ENCODE measurements around the gene ALS2CL. TPM values are rescaled to one million over a fixed set of nuclear protein-coding genes. Genes with fewer than 3 reads are reported as not detected.

Gene ALS2CL
- total and polyA plus RNA-seq, 2 experiments from 2014 or later = 3.4 to 11.8 TPM

- TF ChIP-seq ZNF462 (CRISPR knock-in tag; IDR thresholded peaks at IDR 0.05) (no peak), STAT1 (IDR thresholded peaks at IDR 0.05; ENCODE audit: unreplicated experiment) (no peak), CREB1 (CRISPR knock-in tag; IDR thresholded peaks at IDR 0.05; ENCODE audit: low read depth) (no peak)
- TF ChIP-seq, protein P1, sequence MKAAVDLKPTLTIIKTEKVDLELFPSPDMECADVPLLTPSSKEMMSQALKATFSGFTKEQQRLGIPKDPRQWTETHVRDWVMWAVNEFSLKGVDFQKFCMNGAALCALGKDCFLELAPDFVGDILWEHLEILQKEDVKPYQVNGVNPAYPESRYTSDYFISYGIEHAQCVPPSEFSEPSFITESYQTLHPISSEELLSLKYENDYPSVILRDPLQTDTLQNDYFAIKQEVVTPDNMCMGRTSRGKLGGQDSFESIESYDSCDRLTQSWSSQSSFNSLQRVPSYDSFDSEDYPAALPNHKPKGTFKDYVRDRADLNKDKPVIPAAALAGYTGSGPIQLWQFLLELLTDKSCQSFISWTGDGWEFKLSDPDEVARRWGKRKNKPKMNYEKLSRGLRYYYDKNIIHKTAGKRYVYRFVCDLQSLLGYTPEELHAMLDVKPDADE (IDR thresholded peaks at IDR 0.05) = no peak
Measured at GRCh38 chr3:46662771-46663551, 30.5 kb downstream of the ALS2CL start (continued).

- H3K79me2 ChIP-seq (replicated peaks; ENCODE audit: insufficient read depth) = no peaks in the 10 kb centered on the region
- no peaks in the 10 kb centered on the region for H4K20me1 ChIP-seq (replicated peaks; ENCODE audit: insufficient read depth)
- H3K9me2 ChIP-seq (ENCODE audit: insufficient read depth) = no peaks in the 10 kb centered on the region
- TF ChIP-seq, protein P2, sequence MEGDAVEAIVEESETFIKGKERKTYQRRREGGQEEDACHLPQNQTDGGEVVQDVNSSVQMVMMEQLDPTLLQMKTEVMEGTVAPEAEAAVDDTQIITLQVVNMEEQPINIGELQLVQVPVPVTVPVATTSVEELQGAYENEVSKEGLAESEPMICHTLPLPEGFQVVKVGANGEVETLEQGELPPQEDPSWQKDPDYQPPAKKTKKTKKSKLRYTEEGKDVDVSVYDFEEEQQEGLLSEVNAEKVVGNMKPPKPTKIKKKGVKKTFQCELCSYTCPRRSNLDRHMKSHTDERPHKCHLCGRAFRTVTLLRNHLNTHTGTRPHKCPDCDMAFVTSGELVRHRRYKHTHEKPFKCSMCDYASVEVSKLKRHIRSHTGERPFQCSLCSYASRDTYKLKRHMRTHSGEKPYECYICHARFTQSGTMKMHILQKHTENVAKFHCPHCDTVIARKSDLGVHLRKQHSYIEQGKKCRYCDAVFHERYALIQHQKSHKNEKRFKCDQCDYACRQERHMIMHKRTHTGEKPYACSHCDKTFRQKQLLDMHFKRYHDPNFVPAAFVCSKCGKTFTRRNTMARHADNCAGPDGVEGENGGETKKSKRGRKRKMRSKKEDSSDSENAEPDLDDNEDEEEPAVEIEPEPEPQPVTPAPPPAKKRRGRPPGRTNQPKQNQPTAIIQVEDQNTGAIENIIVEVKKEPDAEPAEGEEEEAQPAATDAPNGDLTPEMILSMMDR (conservative IDR thresholded peaks at IDR 0.05; ENCODE audit: low read depth in 2 of 2) = peak in 1 of 2 experiments; percentile 29; a peak in 1 of 4 replicates
- TF ChIP-seq JUNB (IDR thresholded peaks at IDR 0.05; ENCODE audit: unreplicated experiment) = no peak
- Mint-ChIP-seq H3K36me3 (ENCODE audit: low read depth) (no peaks in the 10 kb centered on the region), H3K4me1 (peaks cover 54% of the 10 kb centered on the region), H3K9me3 (no peaks in the 10 kb centered on the region; the same call in 2 of the 3 replicates), H3K27ac (peak overlapping the region; percentile 22; the same call in 1 of the 2 replicates), H3K4me3 (no peak overlapping the region; the same call in 2 of the 3 replicates), H3K27me3 (ENCODE audit: insufficient read depth, low read depth, poor library complexity) (peaks cover 36% of the 10 kb centered on the region)
- H2AFZ ChIP-seq = peak overlapping the region; percentile 84
- peak; percentile 71 for DNase-seq (ENCODE audit: low spot score)
- H3K27me3 ChIP-seq (ENCODE audit: insufficient read depth) = no peaks in the 10 kb centered on the region
- H3K36me3 ChIP-seq (ENCODE audit: insufficient read depth) = no peaks in the 10 kb centered on the region
- H3K4me1 ChIP-seq (ENCODE audit: insufficient read depth) = peaks cover 40% of the 10 kb centered on the region
- peak overlapping the region; percentile 42 for H3K4me2 ChIP-seq
- ATAC-seq = peak; percentile 47
- H3K27ac ChIP-seq (ENCODE audit: low read depth) = no peak overlapping the region
- H3K4me3 ChIP-seq = no peak overlapping the region
- H3F3A ChIP-seq (replicated peaks; ENCODE audit: low read depth) = 0 out of 2 replicates have a peak, but pooled peaks cover 6% of the 10 kb centered on the region
Measured at GRCh38 chr3:46661776-46662766, 31.4 kb downstream of the ALS2CL start.

Measured in GM23338 (cell line).